CD14-positive monocyte (primary cell): Measurements from ENCODE around the gene DPF1. TPM values are rescaled to one million over a fixed set of nuclear protein-coding genes. Genes with fewer than 3 reads are reported as not detected.

Experiments used
- DNase-seq, 3 donors: peaks; one replicate each; pipeline ENCODE4 v3.0.0-alpha.2; 2011 to 2022
- H2AFZ ChIP-seq: 2 replicates; pipeline ENCODE4 v1.6.0; 2012; ENCODE audit warnings: mild to moderate bottlenecking, low read depth, low read length, inconsistent platforms; ENCODE audit not compliant: insufficient read depth, poor library complexity, severe bottlenecking
- H3K27ac ChIP-seq, 2 donors: 1 replicate in 1 of 2; 2 replicates in 1 of 2; pipeline ENCODE4 v1.5.1; 2012 to 2013; ENCODE audit warnings: low read length in 2 of 2, control low read depth in 1 of 2, inconsistent platforms in 1 of 2, low read depth in 1 of 2, mild to moderate bottlenecking in 1 of 2
- H3K27me3 ChIP-seq, 2 donors: one replicate each; pipeline versions ENCODE4 v1.6.0 to v1.6.1; 2011 to 2013; ENCODE audit warnings: low read length in 2 of 2; ENCODE audit not compliant: control insufficient read depth in 2 of 2, insufficient read depth in 2 of 2
- H3K36me3 ChIP-seq, 2 donors: replicated peaks in 1 of 2; 1 replicate in 1 of 2; 2 replicates in 1 of 2; pipeline versions ENCODE4 v1.5.1 to v1.6.1; 2012 to 2013; ENCODE audit warnings: low read length in 2 of 2, control low read depth in 1 of 2, inconsistent platforms in 1 of 2, mild to moderate bottlenecking in 1 of 2; ENCODE audit not compliant: insufficient read depth in 2 of 2, control insufficient read depth in 1 of 2
- H3K4me1 ChIP-seq, 2 donors: 1 replicate in 1 of 2; 2 replicates in 1 of 2; pipeline versions ENCODE4 v1.5.1 to v1.6.1; 2012 to 2013; ENCODE audit warnings: low read length in 2 of 2, control low read depth in 1 of 2, inconsistent platforms in 1 of 2, mild to moderate bottlenecking in 1 of 2, moderate library complexity in 1 of 2; ENCODE audit not compliant: insufficient read depth in 2 of 2, control insufficient read depth in 1 of 2
- H3K4me2 ChIP-seq: replicated peaks from 2 replicates; pipeline ENCODE3; 2012; ENCODE audit warnings: low read length, moderate library complexity, mild to moderate bottlenecking; ENCODE audit not compliant: poor library complexity, severe bottlenecking; ENCODE audit errors: extremely low read depth
- H3K4me3 ChIP-seq, 3 experiments: fragments of 200-600 bp in 1 of 3; sonication (generic) in 1 of 3; replicated peaks in 1 of 3; 1 replicate in 2 of 3; 2 replicates in 1 of 3; pipeline ENCODE4 v1.5.1; 2011 to 2013; ENCODE audit warnings: low read length in 3 of 3, mild to moderate bottlenecking in 3 of 3, control low read depth in 2 of 3, low read depth in 2 of 3, inconsistent platforms in 1 of 3, moderate library complexity in 1 of 3
- H3K79me2 ChIP-seq: 2 replicates; pipeline ENCODE4 v1.6.0; 2012; ENCODE audit warnings: mild to moderate bottlenecking, control low read depth, inconsistent platforms, low read length, moderate library complexity; ENCODE audit not compliant: insufficient read depth
- H3K9ac ChIP-seq: 2 replicates; pipeline ENCODE4 v1.6.0; 2017; ENCODE audit warnings: low read length, mild to moderate bottlenecking; ENCODE audit not compliant: insufficient read depth, poor library complexity, severe bottlenecking
- H3K9me3 ChIP-seq, 2 donors: replicated peaks in 1 of 2; 1 replicate in 1 of 2; 2 replicates in 1 of 2; pipeline versions ENCODE4 v1.5.1 to v1.6.1; 2012 to 2013; ENCODE audit warnings: low read length in 2 of 2, control low read depth in 1 of 2; ENCODE audit not compliant: control insufficient read depth in 1 of 2, insufficient read depth in 1 of 2
- H4K20me1 ChIP-seq: 2 replicates; pipeline ENCODE4 v1.6.0; 2012; ENCODE audit warnings: mild to moderate bottlenecking, low read length, control low read depth, moderate library complexity; ENCODE audit not compliant: insufficient read depth
- H3K27ac Mint-ChIP-seq, 7 donors: one replicate each; pipeline ENCODE4 v1.8.0; 2020; ENCODE audit warnings: mild to moderate bottlenecking in 7 of 7, mixed read lengths in 7 of 7, moderate library complexity in 6 of 7, inconsistent platforms in 2 of 7
- H3K27me3 Mint-ChIP-seq, 3 donors: one replicate each; pipeline ENCODE4 v1.8.0; 2021 to 2022; ENCODE audit warnings: low read depth in 3 of 3, mild to moderate bottlenecking in 3 of 3, mixed read lengths in 3 of 3, moderate library complexity in 3 of 3, inconsistent platforms in 1 of 3
- H3K36me3 Mint-ChIP-seq, 2 donors: one replicate each; pipeline ENCODE4 v1.8.0; 2020; ENCODE audit warnings: mixed read lengths in 2 of 2, inconsistent platforms in 1 of 2, mild to moderate bottlenecking in 1 of 2
- H3K4me1 Mint-ChIP-seq: one replicate; pipeline ENCODE4 v1.8.0; 2020; ENCODE audit warnings: mild to moderate bottlenecking, mixed read lengths
- H3K4me3 Mint-ChIP-seq, 2 donors: one replicate each; pipeline ENCODE4 v1.8.0; 2020; ENCODE audit warnings: mild to moderate bottlenecking in 2 of 2, mixed read lengths in 2 of 2, moderate library complexity in 1 of 2
- H3K9me3 Mint-ChIP-seq, 7 donors: one replicate each; pipeline ENCODE4 v1.8.0; 2020 to 2022; ENCODE audit warnings: mixed read lengths in 7 of 7, mild to moderate bottlenecking in 6 of 7, moderate library complexity in 6 of 7, inconsistent platforms in 2 of 7
- WGBS: methylation state at CpG from one replicate; pipeline ENCODE4 v1.1.5; 2013; ENCODE audit warnings: missing lambda C conversion rate; ENCODE audit not compliant: insufficient coverage; 5-methylcytosine and 5-hydroxymethylcytosine counted together
- intact Hi-C, 2 donors: fragments of 100-400 bp; cut with micrococcal nuclease; formaldehyde crosslinking; loops; one replicate each; pipeline versions ENCODE4 v1.15.0 to v1.15.1; 2023
- polyA plus RNA-seq, 3 donors: library from polyadenylated mRNA; depleted of rRNA in 1 of 3; unstranded in 2 of 3; stranded (reverse) in 1 of 3; fragments of 300-500 nt in 2 of 3; fragments of >200 nt in 1 of 3; fragmentation: Illumina TruSeq in 2 of 3; gene quantifications; 1 replicate in 2 of 3; 2 replicates in 1 of 3; pipeline ENCODE4 v1.2.3, GENCODE V29; 2012 to 2021
- TF ChIP-seq, protein P1 (sequence below): fragments of 200-600 bp; IDR thresholded peaks from one replicate; pipeline ENCODE4 v1.8.0; 2022; ENCODE audit warnings: antibody characterized with exemption, mild to moderate bottlenecking

Gene DPF1
- polyA plus RNA-seq, 3 donors: not detected

DNA sequence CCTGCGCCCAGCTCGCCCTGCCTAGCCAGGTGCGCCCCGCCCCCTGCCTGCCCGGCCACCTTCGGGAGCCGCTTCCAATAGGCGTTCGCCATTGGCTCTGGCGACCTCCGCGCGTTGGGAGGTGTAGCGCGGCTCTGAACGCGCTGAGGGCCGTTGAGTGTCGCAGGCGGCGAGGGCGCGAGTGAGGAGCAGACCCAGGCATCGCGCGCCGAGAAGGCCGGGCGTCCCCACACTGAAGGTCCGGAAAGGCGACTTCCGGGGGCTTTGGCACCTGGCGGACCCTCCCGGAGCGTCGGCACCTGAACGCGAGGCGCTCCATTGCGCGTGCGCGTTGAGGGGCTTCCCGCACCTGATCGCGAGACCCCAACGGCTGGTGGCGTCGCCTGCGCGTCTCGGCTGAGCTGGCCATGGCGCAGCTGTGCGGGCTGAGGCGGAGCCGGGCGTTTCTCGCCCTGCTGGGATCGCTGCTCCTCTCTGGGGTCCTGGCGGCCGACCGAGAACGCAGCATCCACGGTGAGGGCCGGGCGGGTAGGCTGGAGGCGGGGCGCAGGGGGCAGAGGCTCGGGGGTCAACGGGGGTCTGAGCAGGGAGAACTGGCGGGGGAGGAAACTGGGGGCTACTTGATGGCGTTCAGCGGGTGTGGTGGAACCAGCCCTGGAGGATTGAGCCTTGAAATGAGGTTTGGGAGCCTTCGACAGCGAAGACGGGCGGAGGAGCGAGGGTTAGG is 40.6 kb upstream of the DPF1 start, which contains the start of gene SPINT2:
SPINT2 (plus strand) TSS at position 88 of the 727 bp plus-strand sequence; CDS start at position 408, 320 bp downstream.
- intact Hi-C loops: no loop called here
- H3K9ac ChIP-seq: peak within 1 kb of the TSS; percentile 79
- Mint-ChIP-seq H3K9me3 (peaks cover 0 to 2% (median 0%) of the 10 kb centered on the region in 7 donors), H3K4me3 (peak within 1 kb of the TSS; percentile 95 to 99), H3K4me1 (peaks cover 50% of the 10 kb centered on the region), H3K36me3 (peaks cover 5 to 11% of the 10 kb centered on the region in 2 donors), H3K27me3 (peaks cover 6 to 12% (median 10%) of the 10 kb centered on the region in 3 donors), H3K27ac (peak within 1 kb of the TSS; percentile 89 to 96 (median 95))
- TF ChIP-seq, protein P1, sequence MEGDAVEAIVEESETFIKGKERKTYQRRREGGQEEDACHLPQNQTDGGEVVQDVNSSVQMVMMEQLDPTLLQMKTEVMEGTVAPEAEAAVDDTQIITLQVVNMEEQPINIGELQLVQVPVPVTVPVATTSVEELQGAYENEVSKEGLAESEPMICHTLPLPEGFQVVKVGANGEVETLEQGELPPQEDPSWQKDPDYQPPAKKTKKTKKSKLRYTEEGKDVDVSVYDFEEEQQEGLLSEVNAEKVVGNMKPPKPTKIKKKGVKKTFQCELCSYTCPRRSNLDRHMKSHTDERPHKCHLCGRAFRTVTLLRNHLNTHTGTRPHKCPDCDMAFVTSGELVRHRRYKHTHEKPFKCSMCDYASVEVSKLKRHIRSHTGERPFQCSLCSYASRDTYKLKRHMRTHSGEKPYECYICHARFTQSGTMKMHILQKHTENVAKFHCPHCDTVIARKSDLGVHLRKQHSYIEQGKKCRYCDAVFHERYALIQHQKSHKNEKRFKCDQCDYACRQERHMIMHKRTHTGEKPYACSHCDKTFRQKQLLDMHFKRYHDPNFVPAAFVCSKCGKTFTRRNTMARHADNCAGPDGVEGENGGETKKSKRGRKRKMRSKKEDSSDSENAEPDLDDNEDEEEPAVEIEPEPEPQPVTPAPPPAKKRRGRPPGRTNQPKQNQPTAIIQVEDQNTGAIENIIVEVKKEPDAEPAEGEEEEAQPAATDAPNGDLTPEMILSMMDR: no peak
- H3K79me2 ChIP-seq: peaks cover 21% of the 10 kb centered on the region
- WGBS: under 1% methylated on average over 78 of the region's 78 CpGs
- peak within 1 kb of the TSS; percentile 50 to 85 (median 56) for H3K4me3 ChIP-seq
- H3K27me3 ChIP-seq: no peaks in the 10 kb centered on the region
- peak within 1 kb of the TSS; percentile 93 for H2AFZ ChIP-seq
- H3K36me3 ChIP-seq: no peaks in the 10 kb centered on the region
- DNase-seq: peak; percentile 5 to 31 (median 13)
- peak within 1 kb of the TSS; percentile 95 for H3K4me2 ChIP-seq
- H4K20me1 ChIP-seq: peaks cover 19% of the 10 kb centered on the region
- peak within 1 kb of the TSS; percentile 82 to 89 for H3K27ac ChIP-seq
- H3K4me1 ChIP-seq: peaks cover 30 to 44% of the 10 kb centered on the region in 2 donors
- no peaks in the 10 kb centered on the region for H3K9me3 ChIP-seq

DNA sequence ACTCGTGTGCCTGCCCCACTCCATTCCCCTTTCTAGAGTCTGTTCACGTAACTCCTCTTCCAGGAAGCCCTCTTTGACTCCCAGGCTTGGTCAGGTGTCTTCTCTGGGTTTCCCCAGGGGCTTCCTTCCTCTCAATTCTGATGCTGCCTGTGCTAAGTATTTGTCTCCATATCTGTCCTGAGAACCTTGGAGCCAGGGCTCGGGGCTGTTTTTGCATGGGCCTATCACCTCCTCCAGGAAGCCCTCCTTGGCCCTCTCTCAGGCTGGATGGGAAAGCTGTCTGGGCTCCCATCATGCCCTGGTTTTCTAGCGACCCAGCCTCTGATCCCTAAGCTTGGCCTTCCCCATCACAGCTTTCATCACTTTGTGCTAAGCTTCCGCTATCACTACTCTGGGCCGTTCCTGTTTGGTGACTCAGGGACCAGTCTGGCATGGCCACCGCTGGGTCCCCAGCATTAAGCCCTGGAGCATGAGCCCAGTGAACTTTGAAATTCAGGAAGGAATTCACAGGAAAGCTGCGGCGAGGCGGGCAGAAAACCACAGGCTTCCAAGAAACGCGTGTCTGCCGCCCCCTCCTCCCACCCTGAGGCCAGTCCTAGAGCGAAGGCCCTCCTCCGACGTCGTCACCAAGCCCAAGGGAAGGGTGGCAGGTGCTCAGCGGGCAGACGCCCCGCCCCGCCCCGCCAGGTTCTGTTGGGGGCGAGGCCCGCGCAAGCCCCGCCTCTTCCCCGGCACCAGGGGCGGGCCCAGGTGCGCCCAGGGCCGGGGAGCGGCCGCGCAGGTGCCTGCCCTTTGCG is 39.9 kb upstream of the DPF1 start:
- H3K4me1 Mint-ChIP-seq: peaks cover 49% of the 10 kb centered on the region
- H3K27me3 Mint-ChIP-seq: peaks cover 6 to 12% (median 12%) of the 10 kb centered on the region in 3 donors
- H3K4me1 ChIP-seq: peaks cover 30 to 44% of the 10 kb centered on the region in 2 donors
- peak overlapping the region; percentile 82 to 89 for H3K27ac ChIP-seq
- peak overlapping the region; percentile 79 for H3K9ac ChIP-seq
- peaks cover 13% of the 10 kb centered on the region for H4K20me1 ChIP-seq
- peak; percentile 77 to 89 (median 88) for DNase-seq
- peak overlapping the region; percentile 89 to 96 (median 95) for H3K27ac Mint-ChIP-seq
- peak overlapping the region; percentile 93 for H2AFZ ChIP-seq
- H3K79me2 ChIP-seq: peaks cover 21% of the 10 kb centered on the region
- H3K4me2 ChIP-seq: peak overlapping the region; percentile 95
- no peaks in the 10 kb centered on the region for H3K27me3 ChIP-seq
- WGBS: 3% methylated on average over 34 of the region's 34 CpGs
- H3K9me3 ChIP-seq: no peaks in the 10 kb centered on the region
- H3K4me3 ChIP-seq: peak overlapping the region; percentile 50 to 85 (median 56)
- H3K36me3 ChIP-seq: no peaks in the 10 kb centered on the region
- H3K4me3 Mint-ChIP-seq: peak overlapping the region; percentile 91 to 95
- peaks cover 5 to 11% of the 10 kb centered on the region in 2 donors for H3K36me3 Mint-ChIP-seq
- H3K9me3 Mint-ChIP-seq: peaks cover 0 to 2% (median 0%) of the 10 kb centered on the region in 7 donors
- TF ChIP-seq, protein P1: no peak
- intact Hi-C loops: no loop called here
